ENCODE data around the gene SERPINA4. TPM values are rescaled to one million over a fixed set of nuclear protein-coding genes. Genes with fewer than 3 reads are reported as not detected.
"Not testable (repeated sequence)": the region's sequence is repeated elsewhere in the genome, so short reads cannot be mapped to it uniquely, and the experiment has no call there.

SERPINA4 gene
- polyA plus RNA-seq, 4 donors, result 1.3 to 1.7 (median 1.4) TPM

GRCh38 chr14:94562941-94563883, 2.0 kb downstream of the SERPINA4 start:
- DNase-seq (ENCODE audit: low read depth in 4 of 4, low spot score in 3 of 4), result no peak

GRCh38 chr14:94564381-94564780, 3.1 kb downstream of the SERPINA4 start:
- DNase-seq (ENCODE audit: low read depth in 4 of 4, low spot score in 3 of 4), result no peak

GRCh38 chr14:94568186-94568585, 6.9 kb downstream of the SERPINA4 start:
- DNase-seq (ENCODE audit: low read depth in 4 of 4, low spot score in 3 of 4), result no peak

GRCh38 chr14:94569381-94570001, 8.2 kb downstream of the SERPINA4 start:
- no peak for DNase-seq (ENCODE audit: low read depth in 4 of 4, low spot score in 3 of 4)

- no peak for DNase-seq (ENCODE audit: low read depth in 4 of 4, low spot score in 3 of 4)
Observed at GRCh38 chr14:94570002-94570400, 8.8 kb downstream of the SERPINA4 start.

- DNase-seq (ENCODE audit: low read depth in 4 of 4, low spot score in 3 of 4), result no peak
Observed at GRCh38 chr14:94570440-94570839, 9.2 kb downstream of the SERPINA4 start.

GRCh38 chr14:94571395-94571794, 10.2 kb downstream of the SERPINA4 start:
- DNase-seq (ENCODE audit: low read depth in 4 of 4, low spot score in 3 of 4), result no peak

GRCh38 chr14:94571950-94572349, 10.7 kb downstream of the SERPINA4 start:
- DNase-seq (ENCODE audit: low read depth in 4 of 4, low spot score in 3 of 4), result no peak

- no peak for DNase-seq (ENCODE audit: low read depth in 4 of 4, low spot score in 3 of 4)
Observed at GRCh38 chr14:94572637-94573303, 11.5 kb downstream of the SERPINA4 start.

- DNase-seq (ENCODE audit: low read depth in 4 of 4, low spot score in 3 of 4), result no peak
Observed at GRCh38 chr14:94573475-94574277, 12.4 kb downstream of the SERPINA4 start.

- DNase-seq (ENCODE audit: low read depth in 4 of 4, low spot score in 3 of 4), result no peak
Observed at GRCh38 chr14:94574336-94574735, 13.1 kb downstream of the SERPINA4 start.

- no peak for DNase-seq (ENCODE audit: low read depth in 4 of 4, low spot score in 3 of 4)
Observed at GRCh38 chr14:94575730-94576585, 14.7 kb downstream of the SERPINA4 start.

GRCh38 chr14:94577472-94577871, 16.2 kb downstream of the SERPINA4 start:
- not testable (repeated sequence) for DNase-seq (ENCODE audit: low read depth in 4 of 4, low spot score in 3 of 4)

GRCh38 chr14:94578712-94579111, 17.5 kb downstream of the SERPINA4 start:
- DNase-seq (ENCODE audit: low read depth in 4 of 4, low spot score in 3 of 4), result no peak

- no peak for DNase-seq (ENCODE audit: low read depth in 4 of 4, low spot score in 3 of 4)
Observed at GRCh38 chr14:94581127-94581999, 20.1 kb downstream of the SERPINA4 start, which contains the start of gene SERPINA5. TSS of gene SERPINA5 (plus strand) at chr14:94581426. CDS start at chr14:94587363, 5,937 bp downstream.

GRCh38 chr14:94582199-94582750, 21.0 kb downstream of the SERPINA4 start:
- no peak for DNase-seq (ENCODE audit: low read depth in 4 of 4, low spot score in 3 of 4)

- DNase-seq (ENCODE audit: low read depth in 4 of 4, low spot score in 3 of 4), result no peak
Observed at GRCh38 chr14:94582851-94583250, 21.6 kb downstream of the SERPINA4 start.

GRCh38 chr14:94583557-94583956, 22.3 kb downstream of the SERPINA4 start:
- DNase-seq (ENCODE audit: low read depth in 4 of 4, low spot score in 3 of 4), result no peak
